ENCODE results near the gene FTH1. TPM values are rescaled to one million over a fixed set of nuclear protein-coding genes. Genes with fewer than 3 reads are reported as not detected.
A peak's percentile ranks its signal among the peaks of the same experiment; 100 is the strongest.

The FTH1 gene
- 1,000 to 10,000 TPM; 1,162 to 1,419 TPM for total RNA-seq
- polyA plus RNA-seq (ENCODE audit: insufficient read depth, low read depth, low replicate concordance): 2,237 TPM
- long read RNA-seq, donor 1, transcript FTH1-211 (3 exons, 788 nt): minor isoform, 54 of 1,890 reads
- long read RNA-seq, donor 1, transcript FTH1-208 (4 exons, 912 nt): minor isoform, 9 of 1,890 reads
- long read RNA-seq, donor 1, transcript FTH1-201 (4 exons, 1,229 nt): major isoform, 1,648 of 1,890 reads
- long read RNA-seq, donor 1, partial matches to known transcripts: 156 of 1,890 reads
- long read RNA-seq, donor 1, other reads (novel, unspliced or antisense): 17 of 1,890 reads
- long read RNA-seq, donor 2, transcript FTH1-211 (3 exons, 788 nt): minor isoform, 16 of 941 reads
- long read RNA-seq, donor 2, transcript FTH1-201 (4 exons, 1,229 nt): major isoform, 845 of 941 reads
- long read RNA-seq, donor 2, partial matches to known transcripts: 65 of 941 reads
- long read RNA-seq, donor 2, other reads (novel, unspliced or antisense): 9 of 941 reads

GRCh38 chr11:61967116-61967923 is at the start of gene FTH1:
FTH1 (minus strand) TSS chr11:61967634; CDS start chr11:61967425, 209 bp downstream.
- 0 to 1% methylated on average over 2 to 86 of the region's 93 CpGs for WGBS, 2 donors
- intact Hi-C loops (cut with DNase I; ENCODE audit: low total_unique reads): no loop called here

GRCh38 chr11:62015615-62016014 is 48.2 kb upstream of the FTH1 start:
- Histone ChIP-seq H3K36me3 (ENCODE audit: low read depth, missing control alignments) (no peaks in the 10 kb centered on the region), H3K9me3 (no peaks in the 10 kb centered on the region), H3K27ac (no peak overlapping the region), H3K4me1 (no peaks in the 10 kb centered on the region), H3K27me3 (no peaks in the 10 kb centered on the region), H3K4me3 (no peak overlapping the region)
- 85 to 90% methylated on average over 7 of the region's 7 CpGs for WGBS, 2 donors
- no peak for DNase-seq
- intact Hi-C loops (cut with DNase I; ENCODE audit: low total_unique reads): no loop called here
- TF ChIP-seq CTCF (IDR thresholded peaks at IDR 0.05) (no peak), POLR2A (IDR thresholded peaks at IDR 0.05) (no peak)

More at GRCh38 chr11:61967116-61967923, at the start of gene FTH1:
- H3K4me3 ChIP-seq: peak within 1 kb of the TSS; percentile 94 to 99
- H3K4me1 ChIP-seq: peaks cover 43% of the 10 kb centered on the region
- TF ChIP-seq POLR2A (IDR thresholded peaks at IDR 0.05) (peak; percentile 88), CTCF (IDR thresholded peaks at IDR 0.05) (peak in 1 of 3 experiments; percentile 13)
- no peaks in the 10 kb centered on the region for H3K27me3 ChIP-seq
- H3K27ac ChIP-seq: peak within 1 kb of the TSS; percentile 97 to 100
- peak; percentile 95 for DNase-seq
- no peaks in the 10 kb centered on the region for H3K36me3 ChIP-seq (ENCODE audit: low read depth, missing control alignments)
- no peaks in the 10 kb centered on the region for H3K9me3 ChIP-seq

DNA sequence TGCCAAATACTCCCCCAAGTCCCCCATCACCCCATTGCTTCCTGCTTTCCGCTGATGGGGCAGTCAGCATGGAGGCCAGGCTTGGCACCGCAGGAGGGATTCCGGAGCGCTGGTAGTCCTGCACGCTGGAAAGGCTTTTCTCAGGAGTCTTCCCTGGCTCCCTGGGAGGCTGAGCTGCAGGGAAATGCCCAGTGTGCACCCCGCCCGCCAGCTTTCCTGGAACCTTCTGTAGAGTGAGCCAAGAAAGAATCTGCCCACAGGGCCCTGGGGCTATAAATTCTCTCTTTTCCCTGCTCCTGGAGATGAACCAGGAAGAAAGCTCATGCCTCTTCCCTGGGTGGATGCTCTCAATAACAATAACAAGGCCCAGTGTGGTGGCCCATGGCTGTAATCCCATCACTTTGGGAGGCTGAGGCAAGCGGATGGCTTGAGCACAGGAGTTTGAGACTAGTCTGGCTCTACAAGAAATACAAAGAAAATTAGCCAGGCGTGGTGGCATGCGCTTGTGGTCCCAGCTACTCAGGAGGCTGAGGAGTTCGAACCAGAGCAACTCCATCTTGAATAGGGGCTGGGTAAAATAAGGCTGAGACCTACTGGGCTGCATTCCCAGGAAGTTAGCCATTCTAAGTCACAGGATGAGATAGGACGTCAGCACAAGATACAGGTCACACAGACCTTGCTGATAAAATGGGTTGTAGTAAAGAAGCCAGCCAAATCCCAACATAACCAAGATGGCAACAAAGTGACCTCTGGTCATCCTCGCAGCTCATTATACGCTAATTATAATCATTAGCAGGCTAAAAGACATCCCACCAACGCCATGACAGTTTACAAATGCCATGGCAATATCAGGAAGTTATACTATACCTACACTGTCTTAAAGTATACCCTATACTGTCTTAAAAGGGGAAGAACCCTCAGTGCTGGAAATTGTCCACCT is 46.4 kb upstream of the FTH1 start:
- DNase-seq: no peak
- no peak overlapping the region for H3K27ac ChIP-seq
- H3K36me3 ChIP-seq (ENCODE audit: low read depth, missing control alignments): no peaks in the 10 kb centered on the region
- no peak overlapping the region for H3K4me3 ChIP-seq
- TF ChIP-seq CTCF (IDR thresholded peaks at IDR 0.05) (no peak), POLR2A (IDR thresholded peaks at IDR 0.05) (no peak)
- intact Hi-C loops (cut with DNase I; ENCODE audit: low total_unique reads): no loop called here
- H3K4me1 ChIP-seq: no peaks in the 10 kb centered on the region
- no peaks in the 10 kb centered on the region for H3K27me3 ChIP-seq
- no peaks in the 10 kb centered on the region for H3K9me3 ChIP-seq
- 87 to 90% methylated on average over 15 of the region's 15 CpGs for WGBS, 2 donors

- H3K27ac ChIP-seq: no peak overlapping the region
- no peaks in the 10 kb centered on the region for H3K9me3 ChIP-seq
These were observed 45.5 kb upstream of the FTH1 start for GRCh38 chr11:62012832-62013461.

More at GRCh38 chr11:62012832-62013461, 45.5 kb upstream of the FTH1 start:
- intact Hi-C loops (cut with DNase I; ENCODE audit: low total_unique reads): no loop called here
- DNase-seq: no peak
- Histone ChIP-seq H3K36me3 (ENCODE audit: low read depth, missing control alignments) (no peaks in the 10 kb centered on the region), H3K4me1 (no peaks in the 10 kb centered on the region), H3K4me3 (no peak overlapping the region), H3K27me3 (no peaks in the 10 kb centered on the region)
- TF ChIP-seq CTCF (IDR thresholded peaks at IDR 0.05) (no peak), POLR2A (IDR thresholded peaks at IDR 0.05) (no peak)
- WGBS, 2 donors: 79 to 84% methylated on average over 5 of the region's 5 CpGs
